Parathyroid adenoma (tissue), 2 donors: ENCODE results near the gene CCND2.

ENCODE experiments used
- H2AFZ ChIP-seq: fragments of 300-600 bp; sonication (generic); one replicate; pipeline ENCODE4 v1.7.0; 2017; ENCODE audit warnings: antibody characterized with exemption, mild to moderate bottlenecking
- H3K27ac ChIP-seq: fragments of 300-600 bp; sonication (generic); one replicate; pipeline ENCODE4 v1.7.0; 2017
- H3K27me3 ChIP-seq: fragments of 300-600 bp; sonication (generic); one replicate; pipeline ENCODE4 v1.7.0; 2017; ENCODE audit warnings: low read length; ENCODE audit not compliant: control insufficient read depth, insufficient read depth
- H3K36me3 ChIP-seq: fragments of 300-600 bp; sonication (generic); one replicate; pipeline ENCODE4 v1.7.0; 2017; ENCODE audit warnings: low read length; ENCODE audit not compliant: control insufficient read depth, insufficient read depth
- H3K4me1 ChIP-seq: fragments of 300-600 bp; sonication (generic); one replicate; pipeline ENCODE4 v1.7.0; 2017; ENCODE audit warnings: control low read depth
- H3K4me2 ChIP-seq: fragments of 300-600 bp; sonication (generic); one replicate; pipeline ENCODE4 v1.7.0; 2017; ENCODE audit warnings: low read length
- H3K4me3 ChIP-seq: fragments of 300-600 bp; sonication (generic); one replicate; pipeline ENCODE4 v1.7.0; 2017; ENCODE audit warnings: low read depth, low read length
- H3K79me2 ChIP-seq: fragments of 300-600 bp; sonication (generic); one replicate; pipeline ENCODE4 v1.7.0; 2017; ENCODE audit warnings: control low read depth
- H3K9ac ChIP-seq: fragments of 300-600 bp; sonication (generic); one replicate; pipeline ENCODE4 v1.7.0; 2017; ENCODE audit warnings: mild to moderate bottlenecking
- H3K9me3 ChIP-seq: fragments of 300-600 bp; sonication (generic); one replicate; pipeline ENCODE4 v1.7.0; 2017; ENCODE audit warnings: low read length; ENCODE audit not compliant: control insufficient read depth
- CTCF ChIP-seq: fragments of 300-600 bp; sonication (generic); IDR thresholded peaks from one replicate; pipeline ENCODE4 v1.7.0; 2017; ENCODE audit warnings: antibody characterized with exemption, mild to moderate bottlenecking
- donor health status: primary hyperparathyroidism.

Gene CCND2

DNA sequence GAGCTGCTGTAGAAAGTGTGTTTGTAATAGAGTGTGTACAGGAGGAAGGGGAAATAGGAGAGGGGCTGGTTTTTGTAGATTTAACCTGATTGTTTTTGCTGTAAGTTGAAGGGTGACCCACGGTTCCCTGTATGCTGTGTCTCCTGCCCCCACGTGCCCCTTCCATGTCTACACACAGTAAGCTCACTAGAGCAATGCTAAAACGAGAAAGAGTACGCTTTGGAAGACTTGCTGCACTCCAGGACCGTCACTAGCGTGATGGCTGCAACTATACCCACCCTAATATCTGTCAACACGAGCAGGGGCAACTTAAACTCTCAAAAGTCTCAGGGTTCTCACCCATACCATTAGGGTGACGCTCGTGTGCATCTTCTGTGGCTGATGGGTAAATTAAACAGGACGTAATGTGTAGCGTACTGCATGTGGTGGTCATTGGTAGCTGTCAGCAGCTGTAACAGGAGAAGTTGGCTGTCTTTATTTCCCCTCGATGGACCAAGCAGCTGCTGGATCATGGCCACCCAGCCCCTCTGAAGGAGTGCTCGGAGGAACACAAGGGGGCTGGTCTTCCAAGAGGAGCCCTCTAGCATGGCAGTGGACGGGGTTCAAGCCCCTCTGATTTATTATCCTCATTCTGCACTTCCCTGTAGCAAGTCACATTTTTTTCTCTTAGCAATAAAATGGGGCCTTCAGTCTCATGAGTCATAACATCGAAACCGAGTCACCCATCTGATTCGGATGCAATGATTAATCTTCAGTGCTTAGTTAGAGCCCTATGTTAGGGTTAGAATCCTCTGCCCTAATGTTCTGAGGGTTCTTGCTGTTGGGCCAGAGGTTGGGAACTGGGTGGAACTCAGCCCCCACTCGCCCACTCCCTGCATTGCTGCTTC, 14.0 kb downstream of the CCND2 start:
- no peak for TF ChIP-seq CTCF
- Histone ChIP-seq H3K9me3 (no peaks in the 10 kb centered on the region), H3K9ac (no peak overlapping the region), H3K27ac (no peak overlapping the region), H2AFZ (no peak overlapping the region), H3K4me1 (peaks cover 23% of the 10 kb centered on the region), H3K36me3 (no peaks in the 10 kb centered on the region), H3K4me3 (no peak overlapping the region), H3K79me2 (peaks cover 35% of the 10 kb centered on the region), H3K27me3 (no peaks in the 10 kb centered on the region), H3K4me2 (no peak overlapping the region)

GRCh38 chr12:4288296-4289131, 15.0 kb downstream of the CCND2 start:
- Histone ChIP-seq H2AFZ (no peak overlapping the region), H3K9me3 (no peaks in the 10 kb centered on the region), H3K27me3 (no peaks in the 10 kb centered on the region), H3K4me2 (no peak overlapping the region), H3K4me3 (no peak overlapping the region), H3K9ac (no peak overlapping the region), H3K36me3 (no peaks in the 10 kb centered on the region), H3K79me2 (peaks cover 29% of the 10 kb centered on the region), H3K4me1 (peaks cover 22% of the 10 kb centered on the region), H3K27ac (peak overlapping the region; percentile 3)
- no peak for TF ChIP-seq CTCF

DNA sequence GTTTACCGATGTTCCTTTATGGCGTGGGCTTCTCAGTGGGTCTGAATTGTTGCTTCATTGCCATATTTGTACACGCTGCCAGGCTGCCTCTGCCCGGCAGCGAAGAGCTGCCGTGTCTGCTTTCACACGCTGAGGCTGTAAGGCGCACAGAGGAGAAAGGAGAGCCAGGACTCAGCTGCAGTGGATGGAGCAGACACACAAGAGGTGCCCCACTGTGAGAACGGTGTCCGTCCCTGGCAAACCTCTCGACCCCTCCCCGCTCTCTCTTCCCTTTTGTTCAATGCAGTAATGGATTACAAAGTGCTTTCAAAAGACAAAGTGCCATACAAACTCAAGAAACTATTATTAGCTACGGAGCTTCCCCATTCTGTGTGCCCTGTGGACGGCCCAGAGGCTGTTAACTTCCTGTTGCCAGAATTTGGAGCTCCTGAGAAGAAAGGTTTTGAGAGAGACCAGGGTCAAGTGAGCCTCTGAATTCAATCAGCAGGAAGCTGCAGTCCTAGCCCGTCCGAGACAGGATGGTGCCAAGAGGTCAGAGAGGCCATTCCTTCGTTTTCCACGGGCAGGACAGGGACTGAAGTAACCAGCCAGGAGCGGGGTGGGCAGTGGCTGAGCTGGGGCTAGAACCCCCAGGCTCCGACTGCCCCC, 15.8 kb downstream of the CCND2 start:
- Histone ChIP-seq H3K9me3 (no peaks in the 10 kb centered on the region), H3K4me1 (peaks cover 22% of the 10 kb centered on the region), H3K27me3 (no peaks in the 10 kb centered on the region), H3K4me3 (no peak overlapping the region), H3K9ac (no peak overlapping the region), H2AFZ (peak overlapping the region; percentile 49), H3K36me3 (no peaks in the 10 kb centered on the region), H3K79me2 (peaks cover 30% of the 10 kb centered on the region), H3K4me2 (peak overlapping the region; percentile 6), H3K27ac (peak overlapping the region; percentile 77)
- no peak for TF ChIP-seq CTCF

DNA sequence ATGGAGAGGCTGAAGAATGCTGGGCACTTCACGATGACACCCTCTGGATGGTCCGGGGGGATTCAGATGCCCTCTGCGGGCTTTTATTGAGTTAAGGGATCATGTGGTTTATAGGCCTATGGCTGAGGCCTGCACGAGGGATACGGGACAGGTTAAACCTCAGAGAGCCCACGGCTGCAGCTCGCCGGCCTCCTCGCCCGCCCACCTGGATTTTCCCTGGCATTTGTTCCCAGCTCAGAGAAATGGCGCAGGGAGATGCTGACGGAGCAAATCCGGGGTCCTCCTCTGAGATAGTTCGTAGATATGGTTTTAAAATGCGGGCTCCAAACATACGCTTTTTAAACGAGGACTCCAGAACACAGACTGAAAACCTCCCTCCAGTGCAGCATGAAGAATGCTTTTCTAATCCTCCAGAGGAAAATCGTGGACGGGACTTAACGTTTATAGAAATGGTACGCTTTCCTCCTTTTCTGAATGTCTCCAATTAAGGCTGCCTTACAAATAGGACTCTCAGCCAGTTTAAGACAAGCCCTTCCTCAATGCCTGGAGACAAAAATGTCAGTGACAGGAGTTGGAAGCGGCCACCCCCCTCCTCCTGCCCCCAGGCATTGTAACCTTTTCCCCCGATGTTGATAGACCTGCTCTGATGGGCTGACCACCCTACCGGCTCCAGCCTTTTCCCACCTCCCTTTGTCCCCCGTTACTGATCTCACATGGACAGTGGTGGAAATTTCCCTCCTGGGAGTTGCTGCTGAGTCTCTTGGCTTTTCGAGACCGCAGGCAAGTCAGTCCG, 16.6 kb downstream of the CCND2 start:
- Histone ChIP-seq H3K9ac (no peak overlapping the region), H3K27ac (peak overlapping the region; percentile 77), H3K36me3 (no peaks in the 10 kb centered on the region), H3K4me3 (no peak overlapping the region), H3K9me3 (no peaks in the 10 kb centered on the region), H3K27me3 (no peaks in the 10 kb centered on the region), H3K79me2 (peaks cover 36% of the 10 kb centered on the region), H2AFZ (peak overlapping the region; percentile 49), H3K4me1 (peaks cover 22% of the 10 kb centered on the region), H3K4me2 (peak overlapping the region; percentile 41)
- no peak for TF ChIP-seq CTCF
